HL-60 (cell line): ENCODE results near the gene ZP3.
"Not testable (repeated sequence)": the region's sequence is repeated elsewhere in the genome, so short reads cannot be mapped to it uniquely, and the experiment has no call there.

ENCODE experiments used
- DNase-seq, 2 experiments: peaks; one replicate each; pipeline ENCODE4 v3.0.0-alpha.2; 2010 to 2020; ENCODE audit warnings: low read depth in 1 of 2, low spot score in 1 of 2
- H3K27ac ChIP-seq: fragments of 250-450 bp; sonication (Bioruptor Pico); replicated peaks from 2 replicates; pipeline ENCODE4 v1.5.1; 2020; ENCODE audit warnings: mild to moderate bottlenecking, moderate library complexity
- H3K27me3 ChIP-seq: fragments of 250-450 bp; sonication (Bioruptor Pico); 2 replicates; pipeline ENCODE4 v1.5.1; 2021; ENCODE audit warnings: mild to moderate bottlenecking, moderate library complexity; ENCODE audit not compliant: insufficient read depth, poor library complexity, severe bottlenecking
- H3K4me3 ChIP-seq: replicated peaks from 2 replicates; pipeline ENCODE4 v1.5.1; 2011; ENCODE audit warnings: mild to moderate bottlenecking, control low read depth, low read length; ENCODE audit not compliant: insufficient read depth
- SPI1 ChIP-seq: IDR thresholded peaks from 2 replicates; pipeline ENCODE4 v1.6.1; 2012; ENCODE audit warnings: low read depth, mild to moderate bottlenecking, borderline replicate concordance

The ZP3 gene

GRCh38 chr7:76445577-76446008 lies 20.8 kb downstream of the ZP3 start:
- peak; percentile 88 for TF ChIP-seq SPI1
- H3K27me3 ChIP-seq, H3K4me3 ChIP-seq: not testable (repeated sequence)
- peak; percentile 69 to 89 for DNase-seq
- peak overlapping the region; percentile 72 for H3K27ac ChIP-seq

- H3K4me3 ChIP-seq, H3K27ac ChIP-seq, DNase-seq: not testable (repeated sequence)
Observed at GRCh38 chr7:76457017-76457416, 32.3 kb downstream of the ZP3 start.

GRCh38 chr7:76458504-76458903 lies 33.8 kb downstream of the ZP3 start:
- not testable (repeated sequence) for DNase-seq, H3K27me3 ChIP-seq, H3K27ac ChIP-seq, H3K4me3 ChIP-seq

More at GRCh38 chr7:76457017-76457416, 32.3 kb downstream of the ZP3 start:
- H3K27me3 ChIP-seq = not testable (repeated sequence)

- not testable (repeated sequence) for H3K27me3 ChIP-seq, H3K27ac ChIP-seq, H3K4me3 ChIP-seq, DNase-seq
Observed at GRCh38 chr7:76460767-76461166, 36.0 kb downstream of the ZP3 start.

GRCh38 chr7:76461464-76462101 lies 36.8 kb downstream of the ZP3 start, which contains the start of gene DTX2:
Gene DTX2 (plus strand): TSS chr7:76461709. CDS start chr7:76480510, 18,801 bp downstream.
- peak within 1 kb of the TSS; percentile 52 for H3K4me3 ChIP-seq
- DNase-seq, H3K27me3 ChIP-seq, H3K27ac ChIP-seq: not testable (repeated sequence)

GRCh38 chr7:76462271-76462882 lies 37.6 kb downstream of the ZP3 start:
- not testable (repeated sequence) for DNase-seq, H3K27me3 ChIP-seq, H3K4me3 ChIP-seq, H3K27ac ChIP-seq

GRCh38 chr7:76464959-76465358 lies 40.2 kb downstream of the ZP3 start:
- DNase-seq, H3K27ac ChIP-seq, H3K4me3 ChIP-seq, H3K27me3 ChIP-seq: not testable (repeated sequence)

GRCh38 chr7:76465950-76466349 lies 41.2 kb downstream of the ZP3 start:
- not testable (repeated sequence) for DNase-seq, H3K27ac ChIP-seq, H3K27me3 ChIP-seq, H3K4me3 ChIP-seq

GRCh38 chr7:76467743-76468404 lies 43.1 kb downstream of the ZP3 start:
- H3K27me3 ChIP-seq, H3K4me3 ChIP-seq, DNase-seq, H3K27ac ChIP-seq: not testable (repeated sequence)

GRCh38 chr7:76471556-76472221 lies 46.9 kb downstream of the ZP3 start:
- H3K27me3 ChIP-seq, H3K4me3 ChIP-seq, H3K27ac ChIP-seq, DNase-seq: not testable (repeated sequence)

GRCh38 chr7:76473097-76473496 lies 48.3 kb downstream of the ZP3 start:
- H3K27me3 ChIP-seq, H3K27ac ChIP-seq, DNase-seq, H3K4me3 ChIP-seq: not testable (repeated sequence)

- H3K27me3 ChIP-seq, H3K27ac ChIP-seq, H3K4me3 ChIP-seq, DNase-seq: not testable (repeated sequence)
Observed at GRCh38 chr7:76476280-76476679, 51.5 kb downstream of the ZP3 start.

GRCh38 chr7:76476742-76477474 lies 52.2 kb downstream of the ZP3 start:
- not testable (repeated sequence) for H3K27me3 ChIP-seq, DNase-seq, H3K27ac ChIP-seq, H3K4me3 ChIP-seq

GRCh38 chr7:76479628-76480027 lies 54.9 kb downstream of the ZP3 start:
- not testable (repeated sequence) for H3K27me3 ChIP-seq, H3K27ac ChIP-seq, H3K4me3 ChIP-seq, DNase-seq
